Adrenal gland (tissue), 5 donors: ENCODE measurements around the gene VEGFA.

Source experiments
- POLR2A ChIP-seq, 2 donors: fragments of 450-650 bp; IDR thresholded peaks; one replicate each; pipeline ENCODE4 v1.6.1; 2017; ENCODE audit warnings: antibody characterized with exemption in 2 of 2, mild to moderate bottlenecking in 2 of 2, moderate library complexity in 1 of 2
- TF ChIP-seq, protein P1 (sequence below), 6 experiments: fragments of 450-650 bp in 4 of 6; fragments of 200-600 bp in 2 of 6; sonication (generic) in 1 of 6; IDR thresholded peaks; 1 replicate in 5 of 6; 2 replicates in 1 of 6; pipeline versions ENCODE4 v1.5.1 to v1.8.0; 2016 to 2021; ENCODE audit warnings: antibody characterized with exemption in 6 of 6, mild to moderate bottlenecking in 2 of 6, moderate library complexity in 1 of 6
- donor health status: DM: no; HTN: no; CAD: no.

DNA sequence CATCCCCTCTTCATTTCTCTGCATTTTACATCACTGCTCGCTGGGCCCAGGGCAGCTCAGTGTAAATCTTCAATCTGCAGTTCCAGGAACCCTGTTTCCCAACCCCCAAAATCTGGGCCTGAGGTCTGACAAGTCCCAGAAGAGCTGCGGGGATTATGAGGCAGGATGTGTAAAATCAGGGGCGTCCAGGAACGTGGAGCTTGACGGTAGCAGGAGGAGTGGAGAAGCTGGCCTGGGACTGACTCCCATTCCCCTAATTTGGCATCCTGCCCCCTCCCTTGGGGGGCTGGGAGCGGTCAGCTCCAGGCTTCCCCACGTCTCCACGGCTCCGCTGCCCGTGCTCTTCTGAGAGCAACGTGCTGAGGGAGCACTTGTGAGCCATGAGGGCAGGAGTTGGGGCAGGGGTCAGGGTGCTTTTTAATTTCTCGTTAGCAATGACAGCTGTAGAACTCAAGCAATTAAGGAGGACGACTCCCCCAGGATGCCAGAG is 23.4 kb upstream of the VEGFA start:
- TF ChIP-seq POLR2A (IDR thresholded peaks at IDR 0.05): no peak
- TF ChIP-seq, protein P1, sequence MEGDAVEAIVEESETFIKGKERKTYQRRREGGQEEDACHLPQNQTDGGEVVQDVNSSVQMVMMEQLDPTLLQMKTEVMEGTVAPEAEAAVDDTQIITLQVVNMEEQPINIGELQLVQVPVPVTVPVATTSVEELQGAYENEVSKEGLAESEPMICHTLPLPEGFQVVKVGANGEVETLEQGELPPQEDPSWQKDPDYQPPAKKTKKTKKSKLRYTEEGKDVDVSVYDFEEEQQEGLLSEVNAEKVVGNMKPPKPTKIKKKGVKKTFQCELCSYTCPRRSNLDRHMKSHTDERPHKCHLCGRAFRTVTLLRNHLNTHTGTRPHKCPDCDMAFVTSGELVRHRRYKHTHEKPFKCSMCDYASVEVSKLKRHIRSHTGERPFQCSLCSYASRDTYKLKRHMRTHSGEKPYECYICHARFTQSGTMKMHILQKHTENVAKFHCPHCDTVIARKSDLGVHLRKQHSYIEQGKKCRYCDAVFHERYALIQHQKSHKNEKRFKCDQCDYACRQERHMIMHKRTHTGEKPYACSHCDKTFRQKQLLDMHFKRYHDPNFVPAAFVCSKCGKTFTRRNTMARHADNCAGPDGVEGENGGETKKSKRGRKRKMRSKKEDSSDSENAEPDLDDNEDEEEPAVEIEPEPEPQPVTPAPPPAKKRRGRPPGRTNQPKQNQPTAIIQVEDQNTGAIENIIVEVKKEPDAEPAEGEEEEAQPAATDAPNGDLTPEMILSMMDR (IDR thresholded peaks at IDR 0.05): no peak
